ENCODE measurements around the gene TUBB6.

DNA sequence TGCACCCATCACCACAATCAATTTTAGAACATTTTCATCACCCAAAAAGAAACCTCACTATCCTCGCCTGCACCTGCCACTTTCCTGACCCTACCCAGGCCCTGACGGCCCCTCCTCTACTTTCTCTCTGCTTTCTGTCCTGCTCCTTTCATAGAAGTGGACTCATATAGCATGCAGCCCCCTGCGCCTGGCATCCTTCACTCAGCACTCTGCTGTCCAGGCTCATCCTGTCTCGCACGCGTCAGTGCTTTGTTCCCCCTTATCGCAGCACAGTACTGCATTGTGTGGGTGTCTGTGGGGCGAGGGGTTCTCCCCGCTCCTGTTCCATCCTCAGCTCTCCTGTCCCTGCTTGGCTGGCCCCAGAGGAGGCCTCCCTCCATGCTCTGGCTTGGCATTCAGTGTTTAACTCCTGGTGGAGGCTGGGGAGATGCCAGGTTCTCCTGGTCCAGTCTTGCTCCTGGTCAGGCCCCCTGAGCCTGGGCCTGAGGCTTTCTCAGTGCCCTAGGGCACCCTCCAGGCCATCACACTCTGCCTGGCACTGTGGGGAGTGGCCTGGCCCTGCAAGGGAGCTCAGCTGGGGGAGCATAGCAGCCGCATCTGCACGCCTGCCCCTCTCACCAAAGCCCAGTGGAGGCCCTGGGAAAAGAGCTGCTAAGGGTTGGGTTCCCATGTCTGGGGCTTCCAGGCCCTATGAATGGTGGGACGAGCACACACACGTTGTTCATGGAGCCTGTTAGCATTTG is 6.6 kb upstream of the TUBB6 start:
- TF ChIP-seq GATA2 (IDR thresholded peaks at IDR 0.05; ENCODE audit: low read depth, low read length) (no peak), GATA3 (IDR thresholded peaks at IDR 0.05; ENCODE audit: low read depth, low read length) (no peak)

All from SH-SY5Y (cell line).